Upper lobe of right lung (tissue), 1 donor: Measurements from ENCODE around the gene PTPRT. TPM values are rescaled to one million over a fixed set of nuclear protein-coding genes. Genes with fewer than 3 reads are reported as not detected.
A peak's percentile ranks its signal among the peaks of the same experiment; 100 is the strongest.
"Not testable (repeated sequence)": the region's sequence is repeated elsewhere in the genome, so short reads cannot be mapped to it uniquely, and the experiment has no call there.

Experiments used
- ATAC-seq: fragments of 200-7000 bp; cut with Tn5 transposase; one replicate; pipeline ENCODE4 v1.9.1; 2020; ENCODE audit warnings: mild to moderate bottlenecking, moderate library complexity
- DNase-seq: peaks from one replicate; pipeline ENCODE4 v3.0.0-alpha.2; 2020
- H3K27ac ChIP-seq: fragments of 200-600 bp; one replicate; pipeline ENCODE4 v1.8.0; 2022
- H3K27me3 ChIP-seq: fragments of 200-600 bp; one replicate; pipeline ENCODE4 v1.8.0; 2022; ENCODE audit warnings: mild to moderate bottlenecking
- H3K36me3 ChIP-seq: fragments of 200-600 bp; one replicate; pipeline ENCODE4 v1.8.0; 2022
- H3K4me1 ChIP-seq: fragments of 200-600 bp; one replicate; pipeline ENCODE4 v1.8.0; 2022
- H3K4me3 ChIP-seq: fragments of 200-600 bp; one replicate; pipeline ENCODE4 v1.8.0; 2022; ENCODE audit warnings: mild to moderate bottlenecking
- H3K9me3 ChIP-seq: fragments of 200-600 bp; one replicate; pipeline ENCODE4 v1.8.0; 2022
- intact Hi-C: fragments of 100-400 bp; cut with DNase I; formaldehyde crosslinking; loops from one replicate; pipeline ENCODE4 v1.11.0; 2022
- total RNA-seq: library from RNA; stranded (reverse); fragmentation: NEBNext Ultra II Directional; extraction: Animal tissue kit (Norgen Biotek cat#: 25700); gene quantifications from one replicate; pipeline ENCODE4 v1.2.1, GENCODE V29; 2021
- TF ChIP-seq, protein P1 (sequence below): fragments of 200-600 bp; IDR thresholded peaks from one replicate; pipeline ENCODE4 v1.8.0; 2022; ENCODE audit warnings: antibody characterized with exemption
- donor health status: DM: no; HTN: yes; CAD: no; lungs with severe emphysema.

Gene PTPRT
- total RNA-seq, 1 donor from 2014 or later = 0.46 TPM

GRCh38 chr20:42907730-42908129, 282.0 kb downstream of the PTPRT start:
- Histone ChIP-seq H3K4me1 (no peaks in the 10 kb centered on the region), H3K27ac (no peak overlapping the region), H3K4me3 (no peak overlapping the region), H3K27me3 (no peaks in the 10 kb centered on the region), H3K9me3 (no peaks in the 10 kb centered on the region), H3K36me3 (no peaks in the 10 kb centered on the region)
- ATAC-seq (no peak), DNase-seq (no peak)
- TF ChIP-seq, protein P1, sequence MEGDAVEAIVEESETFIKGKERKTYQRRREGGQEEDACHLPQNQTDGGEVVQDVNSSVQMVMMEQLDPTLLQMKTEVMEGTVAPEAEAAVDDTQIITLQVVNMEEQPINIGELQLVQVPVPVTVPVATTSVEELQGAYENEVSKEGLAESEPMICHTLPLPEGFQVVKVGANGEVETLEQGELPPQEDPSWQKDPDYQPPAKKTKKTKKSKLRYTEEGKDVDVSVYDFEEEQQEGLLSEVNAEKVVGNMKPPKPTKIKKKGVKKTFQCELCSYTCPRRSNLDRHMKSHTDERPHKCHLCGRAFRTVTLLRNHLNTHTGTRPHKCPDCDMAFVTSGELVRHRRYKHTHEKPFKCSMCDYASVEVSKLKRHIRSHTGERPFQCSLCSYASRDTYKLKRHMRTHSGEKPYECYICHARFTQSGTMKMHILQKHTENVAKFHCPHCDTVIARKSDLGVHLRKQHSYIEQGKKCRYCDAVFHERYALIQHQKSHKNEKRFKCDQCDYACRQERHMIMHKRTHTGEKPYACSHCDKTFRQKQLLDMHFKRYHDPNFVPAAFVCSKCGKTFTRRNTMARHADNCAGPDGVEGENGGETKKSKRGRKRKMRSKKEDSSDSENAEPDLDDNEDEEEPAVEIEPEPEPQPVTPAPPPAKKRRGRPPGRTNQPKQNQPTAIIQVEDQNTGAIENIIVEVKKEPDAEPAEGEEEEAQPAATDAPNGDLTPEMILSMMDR = no peak
- intact Hi-C loops = no loop called here

- Histone ChIP-seq H3K9me3 (no peaks in the 10 kb centered on the region), H3K4me1 (no peaks in the 10 kb centered on the region), H3K36me3 (no peaks in the 10 kb centered on the region), H3K4me3 (no peak overlapping the region), H3K27ac (no peak overlapping the region), H3K27me3 (no peaks in the 10 kb centered on the region)
- TF ChIP-seq, protein P1 = no peak
- intact Hi-C loops = no loop called here
- DNase-seq (no peak), ATAC-seq (no peak)
Observed at GRCh38 chr20:42906120-42906519, 283.6 kb downstream of the PTPRT start.

DNA sequence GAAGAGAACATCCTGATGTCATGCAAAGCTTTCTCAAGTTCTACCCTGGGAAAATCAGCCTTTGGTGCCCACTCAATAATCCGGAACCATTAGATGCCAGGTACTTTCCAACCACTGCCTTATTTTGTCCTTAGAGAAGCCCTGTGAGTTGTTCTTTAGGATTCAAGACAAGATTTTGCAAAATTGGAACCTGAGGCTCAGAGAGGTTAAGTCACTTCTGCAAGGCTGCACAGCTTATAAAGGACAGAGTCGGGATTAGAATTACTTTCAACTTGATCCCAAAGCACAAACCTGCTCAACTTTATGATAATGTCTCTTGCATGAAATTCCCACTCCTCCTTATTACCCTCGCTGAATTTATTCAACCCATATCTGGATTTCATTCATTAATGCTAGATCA, 287.2 kb downstream of the PTPRT start:
- no peak overlapping the region for H3K4me3 ChIP-seq
- H3K4me1 ChIP-seq = no peaks in the 10 kb centered on the region
- H3K36me3 ChIP-seq = no peaks in the 10 kb centered on the region
- intact Hi-C loops = no loop called here
- no peaks in the 10 kb centered on the region for H3K9me3 ChIP-seq
- ATAC-seq = no peak
- DNase-seq = no peak
- TF ChIP-seq, protein P1 = no peak
- no peaks in the 10 kb centered on the region for H3K27me3 ChIP-seq
- H3K27ac ChIP-seq = peak overlapping the region; percentile 30

- Histone ChIP-seq H3K27ac (peak overlapping the region; percentile 30), H3K36me3 (no peaks in the 10 kb centered on the region), H3K27me3 (no peaks in the 10 kb centered on the region), H3K4me1 (no peaks in the 10 kb centered on the region), H3K4me3 (no peak overlapping the region), H3K9me3 (no peaks in the 10 kb centered on the region)
- TF ChIP-seq, protein P1 = no peak
- intact Hi-C loops = no loop called here
- DNase-seq (no peak), ATAC-seq (peak; percentile 43)
Observed at GRCh38 chr20:42901689-42902440, 287.8 kb downstream of the PTPRT start.

- H3K9me3 ChIP-seq, H3K4me3 ChIP-seq, H3K27me3 ChIP-seq, H3K27ac ChIP-seq, DNase-seq, ATAC-seq, H3K4me1 ChIP-seq, intact Hi-C loops, H3K36me3 ChIP-seq: not testable (repeated sequence)
Observed at GRCh38 chr20:42900764-42901163, 288.9 kb downstream of the PTPRT start.

- Histone ChIP-seq H3K9me3 (no peaks in the 10 kb centered on the region), H3K4me1 (no peaks in the 10 kb centered on the region), H3K27ac (no peak overlapping the region)
Observed at GRCh38 chr20:42895020-42895419, 294.7 kb downstream of the PTPRT start.

More at GRCh38 chr20:42895020-42895419, 294.7 kb downstream of the PTPRT start:
- no peaks in the 10 kb centered on the region for H3K27me3 ChIP-seq
- no peak overlapping the region for H3K4me3 ChIP-seq
- H3K36me3 ChIP-seq = no peaks in the 10 kb centered on the region
- TF ChIP-seq, protein P1 = no peak
- intact Hi-C loops = no loop called here
- no peak for ATAC-seq
- DNase-seq = no peak
